ENCODE data around the gene PKMYT1. TPM values are rescaled to one million over a fixed set of nuclear protein-coding genes. Genes with fewer than 3 reads are reported as not detected.
"Not testable (repeated sequence)": the region's sequence is repeated elsewhere in the genome, so short reads cannot be mapped to it uniquely, and the experiment has no call there.

The PKMYT1 gene
- total and polyA plus RNA-seq, 8 donors, result 0.28 to 4.8 (median 1.5) TPM

GRCh38 chr16:2950773-2951172, 29.5 kb downstream of the PKMYT1 start:
- ATAC-seq (no peak), FAIRE-seq (no peak), DNase-seq (no peak)
- no peaks in the 10 kb centered on the region for H3K9me3 ChIP-seq
- no peak overlapping the region for H3K4me3 ChIP-seq
- no peak for TF ChIP-seq CTCF (IDR thresholded peaks at IDR 0.05)
- H3K4me1 ChIP-seq, result no peaks in the 10 kb centered on the region
- intact Hi-C loops (cut with DNase I), result no loop called here
- no peak overlapping the region for H3K27ac ChIP-seq
- WGBS, 2 donors, result 83 to 84% methylated on average over 16 of the region's 16 CpGs
- H3K36me3 ChIP-seq, result no peaks in the 10 kb centered on the region
- H3K27me3 ChIP-seq, result no peaks in the 10 kb centered on the region

- DNase-seq (peak in 1 of 6 donors; percentile 45), ATAC-seq (no peak), FAIRE-seq (no peak)
- intact Hi-C loops (cut with DNase I), result no loop called here
- H3K27ac ChIP-seq, result no peak overlapping the region
- H3K36me3 ChIP-seq, result no peaks in the 10 kb centered on the region
- H3K4me1 ChIP-seq, result no peaks in the 10 kb centered on the region
- H3K4me3 ChIP-seq, result no peak overlapping the region
- 89 to 92% methylated on average over 13 of the region's 13 CpGs for WGBS, 2 donors
- no peak for TF ChIP-seq CTCF (IDR thresholded peaks at IDR 0.05)
- no peaks in the 10 kb centered on the region for H3K27me3 ChIP-seq
- H3K9me3 ChIP-seq, result no peaks in the 10 kb centered on the region
Observed at GRCh38 chr16:2950353-2950724, 29.9 kb downstream of the PKMYT1 start.

GRCh38 chr16:2949705-2950352, 30.4 kb downstream of the PKMYT1 start:
- DNase-seq (peak in 1 of 6 donors; percentile 11), ATAC-seq (no peak), FAIRE-seq (no peak)
- intact Hi-C loops (cut with DNase I), result no loop called here
- 88 to 89% methylated on average over 19 of the region's 19 CpGs for WGBS, 2 donors
- no peak for TF ChIP-seq CTCF (IDR thresholded peaks at IDR 0.05)
- H3K9me3 ChIP-seq, result no peaks in the 10 kb centered on the region
- H3K27ac ChIP-seq, result no peak overlapping the region
- H3K27me3 ChIP-seq, result no peaks in the 10 kb centered on the region
- no peaks in the 10 kb centered on the region for H3K36me3 ChIP-seq
- H3K4me3 ChIP-seq, result no peak overlapping the region
- no peaks in the 10 kb centered on the region for H3K4me1 ChIP-seq

- WGBS, 2 donors, result 83 to 84% methylated on average over 36 of the region's 36 CpGs
- no peak for FAIRE-seq
- Histone ChIP-seq H3K27me3 (no peaks in the 10 kb centered on the region), H3K36me3 (no peaks in the 10 kb centered on the region), H3K9me3 (no peaks in the 10 kb centered on the region), H3K4me1 (no peaks in the 10 kb centered on the region), H3K27ac (no peak overlapping the region), H3K4me3 (no peak overlapping the region)
- peak in 1 of 6 donors; percentile 43 for DNase-seq
- no peak for TF ChIP-seq CTCF (IDR thresholded peaks at IDR 0.05)
- intact Hi-C loops (cut with DNase I), result no loop called here
- no peak for ATAC-seq
Observed at GRCh38 chr16:2948807-2949704, 31.2 kb downstream of the PKMYT1 start.

- Histone ChIP-seq H3K9me3 (no peaks in the 10 kb centered on the region), H3K27ac (no peak overlapping the region), H3K4me1 (no peaks in the 10 kb centered on the region), H3K36me3 (no peaks in the 10 kb centered on the region), H3K4me3 (no peak overlapping the region), H3K27me3 (no peaks in the 10 kb centered on the region)
- ATAC-seq (no peak), FAIRE-seq (no peak), DNase-seq (no peak)
- intact Hi-C loops (cut with DNase I), result no loop called here
- TF ChIP-seq CTCF (IDR thresholded peaks at IDR 0.05), result no peak
- 95 to 96% methylated on average over 4 of the region's 4 CpGs for WGBS, 2 donors
Observed at GRCh38 chr16:2946649-2947048, 33.6 kb downstream of the PKMYT1 start.

DNA sequence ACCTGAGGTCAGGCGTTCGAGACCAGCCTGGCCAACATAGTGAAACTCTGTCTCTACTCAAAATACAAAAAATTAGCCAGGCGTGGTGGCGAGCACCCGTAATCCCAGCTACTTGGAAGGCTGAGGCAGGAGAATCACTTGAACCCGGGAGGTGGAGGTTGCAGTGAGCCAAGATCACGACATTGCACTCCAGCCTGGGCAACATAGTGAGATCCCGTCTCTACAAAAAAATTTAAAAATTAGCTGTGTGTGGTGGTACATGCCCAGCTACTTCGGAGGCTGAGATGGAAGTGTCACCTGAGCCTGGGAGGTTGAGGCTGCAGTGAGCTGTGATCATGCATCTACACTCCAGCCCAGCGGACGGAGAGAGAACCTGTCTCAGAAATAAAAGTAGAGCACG, 36.5 kb downstream of the PKMYT1 start:
- H3K9me3 ChIP-seq; FAIRE-seq; DNase-seq; H3K27me3 ChIP-seq; H3K4me3 ChIP-seq; ATAC-seq; H3K27ac ChIP-seq; intact Hi-C loops (cut with DNase I); H3K4me1 ChIP-seq: not testable (repeated sequence)
- 83 to 85% methylated on average over 12 of the region's 12 CpGs for WGBS, 2 donors
- peaks cover 0 to 17% (median 13%) of the 10 kb centered on the region in 3 donors for H3K36me3 ChIP-seq

All from pancreas (tissue), 10 donors.